GM12801 (cell line): Measurements from ENCODE around the gene NSUN2.

Experiments used
- CTCF ChIP-seq: IDR thresholded peaks from one replicate; pipeline ENCODE4 v1.5.1; 2011; ENCODE audit warnings: control low read depth; ENCODE audit not compliant: insufficient read length; ENCODE audit errors: extremely low read depth

NSUN2 gene

DNA sequence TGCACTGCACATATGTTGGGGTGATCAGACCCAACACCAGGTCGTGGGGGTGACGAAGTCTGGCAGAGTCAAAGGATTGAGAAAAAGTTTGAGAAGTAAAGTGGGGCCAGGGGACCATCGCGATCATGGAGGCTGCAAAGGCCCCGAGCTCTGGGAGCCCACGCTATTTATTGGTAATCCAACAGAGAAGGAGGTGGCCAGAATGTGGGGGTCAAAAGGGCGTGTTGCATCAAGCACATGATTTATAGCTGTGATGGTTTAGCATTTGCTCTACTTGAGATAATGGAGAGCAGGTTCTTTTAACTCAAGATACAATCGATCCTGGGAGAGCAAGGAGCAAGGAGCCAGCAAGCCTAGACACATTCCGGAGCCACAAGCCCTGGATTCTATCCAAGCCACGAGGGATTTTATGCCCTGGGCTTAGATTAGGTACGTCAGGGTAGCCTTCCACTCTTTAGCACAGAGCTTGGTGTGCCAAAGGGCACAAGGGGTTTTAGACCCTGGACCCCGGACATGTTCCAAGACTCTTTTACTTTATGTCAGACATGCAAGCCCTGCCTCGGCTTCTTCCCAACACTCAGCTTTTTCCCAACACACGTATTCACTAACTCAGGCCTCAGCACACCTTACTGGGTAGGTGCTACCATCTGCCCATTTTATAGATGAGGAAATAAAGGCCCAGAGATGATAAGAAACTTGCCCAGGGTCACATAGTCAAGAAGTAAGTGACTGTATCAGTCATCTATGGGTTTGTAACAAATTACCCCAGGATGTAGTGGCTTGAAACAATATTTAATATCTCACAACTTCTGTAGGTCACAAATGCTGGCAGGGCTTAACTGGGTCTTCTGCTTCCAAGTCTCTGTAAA is 39.5 kb downstream of the NSUN2 start:
- no peak for TF ChIP-seq CTCF

- TF ChIP-seq CTCF: no peak
Measured at GRCh38 chr5:6592601-6593000, 40.2 kb downstream of the NSUN2 start.

DNA sequence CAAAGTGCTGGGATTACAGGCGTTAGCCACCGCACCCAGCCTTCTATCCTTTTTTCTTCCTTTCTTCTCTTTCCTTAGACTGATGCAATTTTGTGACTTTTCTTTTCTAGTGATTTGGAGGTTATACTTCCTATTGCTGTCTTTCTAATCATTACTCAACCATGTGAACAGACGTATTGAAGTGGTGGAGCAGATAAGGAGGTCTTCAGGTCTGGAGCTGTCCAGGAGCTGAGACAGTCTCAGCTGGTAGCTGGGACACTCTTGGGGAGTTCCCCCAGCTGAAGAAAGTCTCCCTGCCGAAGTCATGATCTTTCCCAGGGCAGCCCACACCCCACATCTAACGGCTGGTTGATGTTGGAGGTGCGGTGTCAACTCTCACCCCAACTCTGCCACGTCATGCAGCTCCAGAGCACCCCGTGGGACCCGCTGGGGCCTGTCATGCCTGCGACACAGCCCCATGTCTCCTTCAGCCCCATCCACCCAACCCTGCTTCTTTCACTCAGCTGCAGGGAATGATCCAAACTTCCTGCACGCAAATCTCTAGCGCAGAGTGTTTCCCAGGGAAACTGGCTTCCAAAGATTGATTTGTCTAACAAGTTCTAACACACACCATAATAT is 41.1 kb downstream of the NSUN2 start:
- TF ChIP-seq CTCF: no peak

GRCh38 chr5:6590581-6590980 is 42.3 kb downstream of the NSUN2 start:
- no peak for TF ChIP-seq CTCF

- no peak for TF ChIP-seq CTCF
Measured at GRCh38 chr5:6587171-6587570, 45.7 kb downstream of the NSUN2 start.

DNA sequence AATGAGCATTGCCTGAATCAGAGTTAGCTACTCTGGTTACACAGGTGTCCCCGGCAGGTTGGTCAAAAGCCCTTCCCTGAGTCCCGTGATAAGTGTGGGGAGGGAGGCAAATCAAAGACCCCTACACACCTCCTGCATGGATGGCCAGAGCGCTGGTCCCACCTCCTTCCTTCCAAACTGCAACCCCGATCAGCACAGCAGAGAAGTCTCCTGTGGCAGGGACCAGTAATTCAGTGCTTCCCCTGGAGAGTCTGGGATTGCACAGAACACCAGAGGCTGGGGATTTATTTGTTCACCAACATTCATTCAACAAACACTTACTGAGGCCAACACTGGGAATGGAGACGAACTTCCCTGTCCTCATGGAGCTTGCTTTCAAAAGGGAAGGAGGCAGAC is 46.2 kb downstream of the NSUN2 start:
- TF ChIP-seq CTCF: no peak

GRCh38 chr5:6585939-6586646 is 46.8 kb downstream of the NSUN2 start:
- TF ChIP-seq CTCF: no peak
